Left renal cortex interstitium (tissue), 4 donors: Measurements from ENCODE around the gene BMP10. TPM values are rescaled to one million over a fixed set of nuclear protein-coding genes. Genes with fewer than 3 reads are reported as not detected.
"Not testable (repeated sequence)": the region's sequence is repeated elsewhere in the genome, so short reads cannot be mapped to it uniquely, and the experiment has no call there.

Source experiments
- DNase-seq, 4 donors: peaks; one replicate each; pipeline ENCODE4 v3.0.0-alpha.2; 2013; ENCODE audit warnings: low read depth in 4 of 4, low spot score in 2 of 4, missing footprints in 1 of 4
- polyA plus RNA-seq, 4 donors: library from polyadenylated mRNA; unstranded; fragments of 120-200 nt; gene quantifications; one replicate each; pipeline ENCODE4 v1.2.1, GENCODE V29; 2013; ENCODE audit not compliant: insufficient read length in 4 of 4

The BMP10 gene
- polyA plus RNA-seq, 4 donors = not detected

GRCh38 chr2:68900496-68901198 is 29.4 kb upstream of the BMP10 start:
- DNase-seq = no peak

DNA sequence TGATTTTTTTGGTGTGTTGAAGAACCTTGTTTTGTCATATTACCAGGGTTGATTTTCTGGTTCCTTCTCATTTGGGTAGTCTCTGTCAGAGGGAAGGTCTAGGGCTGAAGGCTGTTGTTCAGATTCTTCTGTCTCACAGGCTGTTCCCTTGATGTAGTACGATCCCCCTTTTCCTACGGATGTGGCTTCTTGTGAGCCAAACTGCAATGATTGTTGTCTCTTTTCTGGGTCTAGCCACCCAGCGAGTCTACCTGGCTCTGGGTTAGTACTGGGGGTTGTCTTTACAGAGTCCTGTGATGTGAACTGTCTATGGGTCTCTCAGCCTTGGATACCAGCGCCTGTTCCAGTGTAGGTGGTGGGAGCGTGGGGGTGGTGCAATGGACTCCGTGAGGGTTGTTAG is 24.8 kb upstream of the BMP10 start:
- not testable (repeated sequence) for DNase-seq

DNA sequence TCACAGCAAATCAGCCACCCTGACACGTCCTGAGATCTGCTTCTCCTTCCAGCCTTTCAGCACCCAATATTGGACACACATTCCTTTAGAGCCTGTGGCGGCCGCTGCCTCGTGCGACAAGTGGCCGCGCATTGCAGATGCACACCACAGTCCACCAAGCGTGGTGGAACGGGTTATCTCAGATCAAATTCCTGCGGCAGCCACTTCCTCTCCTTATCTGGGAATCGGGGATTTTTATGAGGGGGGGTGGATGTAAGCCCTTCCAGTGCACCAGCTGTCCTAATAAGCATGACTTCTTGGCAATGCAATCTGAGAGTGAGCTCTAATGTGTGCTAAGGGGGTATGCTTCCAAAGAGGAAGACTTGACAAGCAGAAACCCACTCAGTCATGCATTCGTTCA is 18.3 kb upstream of the BMP10 start:
- no peak for DNase-seq

DNA sequence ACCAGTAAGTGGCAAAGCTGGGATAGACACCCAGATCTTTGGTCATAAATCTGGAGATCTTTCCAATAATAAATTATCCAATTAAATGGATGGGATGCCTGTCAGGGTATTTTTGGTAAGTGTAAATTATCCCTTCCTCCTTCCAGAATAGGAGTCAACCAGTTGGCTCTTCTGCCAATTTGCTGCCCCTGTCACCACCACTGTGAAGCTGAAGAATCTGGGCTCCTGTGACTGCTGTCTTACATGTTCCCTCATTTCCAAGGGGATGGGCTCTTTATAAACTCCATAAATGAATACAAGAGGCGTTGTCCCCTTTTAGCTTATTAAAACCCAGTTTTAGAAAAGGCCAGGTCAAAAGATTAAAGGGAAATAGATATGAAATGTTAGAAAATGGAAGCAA is 17.8 kb upstream of the BMP10 start:
- no peak for DNase-seq

GRCh38 chr2:68888038-68888704 is 17.0 kb upstream of the BMP10 start:
- DNase-seq = no peak

DNA sequence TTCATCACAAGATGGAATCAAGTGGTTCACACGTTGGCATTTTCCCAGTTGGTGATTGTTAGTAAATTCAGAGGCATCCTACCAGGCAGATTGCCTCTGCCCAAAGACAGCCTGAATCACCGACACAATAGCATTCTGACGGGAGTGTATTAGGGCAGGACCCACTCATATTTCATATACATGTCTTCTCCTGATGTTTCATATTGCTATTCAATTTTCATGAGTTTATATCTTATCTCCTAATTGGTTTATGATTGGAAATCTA is 14.5 kb upstream of the BMP10 start:
- DNase-seq = no peak

DNA sequence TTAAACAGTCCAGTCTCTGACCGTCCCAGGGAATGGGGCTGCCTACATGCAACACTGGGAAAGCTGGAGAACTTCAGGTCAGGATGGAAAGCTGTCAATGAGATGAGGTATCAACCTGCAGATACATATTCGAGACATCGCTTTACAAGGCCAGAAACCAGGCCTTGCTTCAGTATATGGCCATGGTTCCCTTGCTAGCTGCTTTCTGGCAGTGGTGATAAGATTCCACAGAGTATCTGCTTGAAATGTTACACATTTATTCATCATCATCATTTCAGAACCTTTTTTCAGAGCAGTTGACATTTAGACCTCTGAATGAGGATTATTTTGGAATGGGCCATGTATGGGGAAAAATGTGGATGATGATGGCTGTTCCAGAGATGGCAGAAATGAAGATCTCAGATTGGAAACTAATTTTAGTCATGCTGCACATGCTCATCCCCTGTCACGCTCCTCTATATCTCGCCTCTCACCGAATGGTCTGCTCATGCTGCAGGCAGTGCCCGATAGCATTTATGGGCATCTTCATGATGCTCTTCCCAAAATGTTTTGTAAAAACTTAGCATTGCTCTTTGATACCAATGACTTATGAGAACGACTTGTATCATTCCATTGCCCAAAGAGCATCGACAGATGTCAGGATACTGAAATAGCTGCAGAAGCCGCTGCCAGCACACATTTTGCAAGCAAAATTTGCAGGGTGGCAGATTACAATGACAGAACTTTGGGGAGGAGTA is 14.0 kb upstream of the BMP10 start:
- no peak for DNase-seq

GRCh38 chr2:68880213-68880612 is 9.0 kb upstream of the BMP10 start:
- DNase-seq = no peak

GRCh38 chr2:68879296-68879695 is 8.1 kb upstream of the BMP10 start:
- no peak for DNase-seq

GRCh38 chr2:68878753-68879152 is 7.6 kb upstream of the BMP10 start:
- DNase-seq = no peak

GRCh38 chr2:68878071-68878711 is 7.0 kb upstream of the BMP10 start:
- no peak for DNase-seq

DNA sequence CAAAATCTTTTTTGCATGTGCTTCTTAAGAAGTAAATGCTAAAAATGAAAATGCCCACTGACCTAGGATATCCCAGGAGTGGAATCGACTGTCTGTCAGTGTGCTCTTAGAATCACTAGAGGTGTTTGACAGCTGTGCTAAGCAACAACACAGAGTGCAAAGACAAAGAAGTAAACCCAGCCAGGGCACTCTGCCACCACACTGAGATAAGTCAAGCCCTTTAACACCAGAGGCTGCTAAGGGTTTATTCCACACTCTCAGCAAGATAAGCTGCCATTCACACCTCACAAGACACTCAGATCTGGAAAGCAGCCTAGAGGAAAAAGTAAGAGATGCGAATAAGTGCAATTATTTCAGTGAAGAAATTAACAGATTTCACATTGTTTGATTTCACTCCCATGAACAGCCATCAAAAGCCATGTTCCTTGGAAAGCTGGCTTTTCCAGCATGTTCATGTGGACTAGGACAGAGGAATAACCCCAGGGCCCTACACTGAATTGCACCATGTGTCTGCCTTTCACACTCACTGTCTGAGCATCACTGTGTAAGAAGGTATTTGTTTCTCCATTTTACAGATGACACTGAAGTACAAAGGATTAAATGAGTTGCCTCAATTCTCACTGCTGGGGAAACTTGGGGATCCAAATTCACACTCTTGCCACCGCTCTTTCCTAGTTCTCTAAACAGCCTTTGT is 6.0 kb upstream of the BMP10 start:
- no peak for DNase-seq

DNA sequence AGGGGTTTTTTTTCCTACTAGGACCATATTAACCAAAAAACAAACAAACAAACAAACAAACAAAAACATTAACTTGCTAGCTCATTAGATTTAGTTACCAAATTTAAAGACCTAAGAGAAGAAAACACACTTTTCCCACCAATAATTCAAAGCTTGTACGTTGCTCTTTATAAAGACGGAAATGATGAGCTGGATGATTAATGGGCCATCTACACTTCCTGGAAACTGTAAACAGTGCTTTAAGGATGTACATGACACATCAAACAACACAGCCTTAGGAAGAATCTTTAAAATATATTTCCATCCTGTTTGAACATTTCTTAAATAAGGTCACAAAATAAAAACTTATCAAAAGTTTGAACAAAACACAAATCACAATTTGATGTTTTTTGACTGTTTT is 982 bp downstream of the BMP10 start:
- no peak for DNase-seq

- no peak for DNase-seq
Measured at GRCh38 chr2:68865108-68865507, 6.1 kb downstream of the BMP10 start.

GRCh38 chr2:68863996-68864395 is 7.2 kb downstream of the BMP10 start:
- no peak for DNase-seq

GRCh38 chr2:68862889-68863288 is 8.3 kb downstream of the BMP10 start:
- no peak for DNase-seq

DNA sequence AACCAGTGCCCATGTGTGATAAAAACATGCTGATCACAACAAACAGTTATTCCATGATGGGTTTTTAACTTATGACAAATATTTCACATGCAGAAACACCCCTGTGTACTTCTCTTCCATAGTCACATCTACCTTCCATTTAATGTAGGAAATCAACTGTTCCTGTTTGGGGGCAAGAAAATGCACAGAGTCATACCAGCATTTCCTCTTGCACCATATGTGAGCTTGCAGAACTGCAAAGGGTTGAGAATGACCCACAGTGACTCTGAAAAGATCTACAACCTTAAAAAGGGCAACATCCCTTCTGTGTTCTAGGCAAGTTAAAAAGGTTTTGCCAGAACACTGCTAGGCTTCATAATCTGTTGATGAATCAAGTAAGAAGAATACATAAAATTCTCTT is 9.9 kb downstream of the BMP10 start:
- DNase-seq = no peak

- DNase-seq = no peak
Measured at GRCh38 chr2:68860111-68860510, 11.1 kb downstream of the BMP10 start.

- DNase-seq = no peak
Measured at GRCh38 chr2:68857855-68858456, 13.2 kb downstream of the BMP10 start.

- DNase-seq = no peak
Measured at GRCh38 chr2:68857202-68857845, 13.9 kb downstream of the BMP10 start.
